Testis (tissue), 2 donors: ENCODE data around the gene CAPN5.

Experiments
- POLR2A ChIP-seq: fragments of 450-650 bp; IDR thresholded peaks from one replicate; pipeline ENCODE4 v1.6.1; 2017; ENCODE audit warnings: antibody characterized with exemption, mild to moderate bottlenecking, moderate library complexity
- TF ChIP-seq, protein P1 (sequence below), 3 experiments: fragments of 450-650 bp in 2 of 3; fragments of 200-600 bp in 1 of 3; sonication (generic) in 1 of 3; IDR thresholded peaks; one replicate each; pipeline ENCODE4 v1.5.1; 2016 to 2019; ENCODE audit warnings: antibody characterized with exemption in 3 of 3, mild to moderate bottlenecking in 2 of 3, moderate library complexity in 1 of 3

DNA sequence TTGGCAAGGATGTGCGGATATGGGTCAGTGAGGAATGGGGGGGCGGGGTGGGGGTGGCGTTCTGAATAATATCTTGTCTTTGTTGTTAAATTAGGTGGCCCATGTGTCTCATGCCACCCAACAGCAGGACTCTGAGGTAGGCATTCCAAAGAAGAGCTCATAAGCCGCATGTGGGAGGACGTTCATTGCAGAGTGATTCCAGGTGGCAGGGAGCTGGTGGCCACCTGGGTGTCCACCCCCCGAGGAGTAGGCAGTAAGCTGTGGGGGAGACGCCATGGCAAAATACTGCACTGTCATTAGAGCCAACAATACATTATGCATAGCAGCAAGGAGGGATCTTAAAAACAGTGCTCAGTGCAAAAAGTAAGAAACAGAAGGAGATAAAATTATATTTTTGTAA is 14.3 kb upstream of the CAPN5 start:
- TF ChIP-seq, protein P1, sequence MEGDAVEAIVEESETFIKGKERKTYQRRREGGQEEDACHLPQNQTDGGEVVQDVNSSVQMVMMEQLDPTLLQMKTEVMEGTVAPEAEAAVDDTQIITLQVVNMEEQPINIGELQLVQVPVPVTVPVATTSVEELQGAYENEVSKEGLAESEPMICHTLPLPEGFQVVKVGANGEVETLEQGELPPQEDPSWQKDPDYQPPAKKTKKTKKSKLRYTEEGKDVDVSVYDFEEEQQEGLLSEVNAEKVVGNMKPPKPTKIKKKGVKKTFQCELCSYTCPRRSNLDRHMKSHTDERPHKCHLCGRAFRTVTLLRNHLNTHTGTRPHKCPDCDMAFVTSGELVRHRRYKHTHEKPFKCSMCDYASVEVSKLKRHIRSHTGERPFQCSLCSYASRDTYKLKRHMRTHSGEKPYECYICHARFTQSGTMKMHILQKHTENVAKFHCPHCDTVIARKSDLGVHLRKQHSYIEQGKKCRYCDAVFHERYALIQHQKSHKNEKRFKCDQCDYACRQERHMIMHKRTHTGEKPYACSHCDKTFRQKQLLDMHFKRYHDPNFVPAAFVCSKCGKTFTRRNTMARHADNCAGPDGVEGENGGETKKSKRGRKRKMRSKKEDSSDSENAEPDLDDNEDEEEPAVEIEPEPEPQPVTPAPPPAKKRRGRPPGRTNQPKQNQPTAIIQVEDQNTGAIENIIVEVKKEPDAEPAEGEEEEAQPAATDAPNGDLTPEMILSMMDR (IDR thresholded peaks at IDR 0.05) = no peak
- TF ChIP-seq POLR2A = no peak
